GM19397 (cell line): Measurements from ENCODE around the gene CEP41.
"Not testable (repeated sequence)": the region's sequence is repeated elsewhere in the genome, so short reads cannot be mapped to it uniquely, and the experiment has no call there.

Source experiments
- ATAC-seq: cut with Tn5 transposase; IDR thresholded peaks from one replicate; pipeline ENCODE4 v1.9.1; 2021; ENCODE audit warnings: mild to moderate bottlenecking, moderate library complexity; ENCODE audit not compliant: unreplicated experiment

CEP41 gene

GRCh38 chr7:130463553-130464434, 23.0 kb upstream of the CEP41 start:
- no peak for ATAC-seq

- ATAC-seq: no peak
Observed at GRCh38 chr7:130461272-130461671, 20.5 kb upstream of the CEP41 start.

- ATAC-seq: no peak
Observed at GRCh38 chr7:130458257-130458656, 17.4 kb upstream of the CEP41 start.

- ATAC-seq: no peak
Observed at GRCh38 chr7:130454959-130455358, 14.1 kb upstream of the CEP41 start.

- ATAC-seq: no peak
Observed at GRCh38 chr7:130452951-130453350, 12.1 kb upstream of the CEP41 start.

- not testable (repeated sequence) for ATAC-seq
Observed at GRCh38 chr7:130451344-130451743, 10.5 kb upstream of the CEP41 start.

GRCh38 chr7:130446259-130446658, 5.4 kb upstream of the CEP41 start:
- ATAC-seq: no peak

GRCh38 chr7:130444751-130445407, 4.1 kb upstream of the CEP41 start:
- no peak for ATAC-seq

- ATAC-seq: no peak
Observed at GRCh38 chr7:130444234-130444633, 3.4 kb upstream of the CEP41 start.

- no peak for ATAC-seq
Observed at GRCh38 chr7:130442601-130443000, 1.8 kb upstream of the CEP41 start.

GRCh38 chr7:130441408-130441869, 623 bp upstream of the CEP41 start:
- ATAC-seq: no peak

GRCh38 chr7:130436253-130436652, 4.6 kb downstream of the CEP41 start:
- ATAC-seq: no peak

GRCh38 chr7:130435311-130435854, 5.4 kb downstream of the CEP41 start:
- no peak for ATAC-seq

- no peak for ATAC-seq
Observed at GRCh38 chr7:130433301-130433700, 7.5 kb downstream of the CEP41 start.

- ATAC-seq: no peak
Observed at GRCh38 chr7:130432886-130433285, 7.9 kb downstream of the CEP41 start.

- no peak for ATAC-seq
Observed at GRCh38 chr7:130430841-130431666, 9.8 kb downstream of the CEP41 start.

GRCh38 chr7:130430115-130430514, 10.7 kb downstream of the CEP41 start:
- no peak for ATAC-seq

- no peak for ATAC-seq
Observed at GRCh38 chr7:130429019-130429418, 11.8 kb downstream of the CEP41 start.

- no peak for ATAC-seq
Observed at GRCh38 chr7:130426564-130426963, 14.3 kb downstream of the CEP41 start.

- ATAC-seq: no peak
Observed at GRCh38 chr7:130425796-130426195, 15.0 kb downstream of the CEP41 start.

GRCh38 chr7:130423501-130424037, 17.2 kb downstream of the CEP41 start:
- no peak for ATAC-seq
